Measurements from ENCODE around the gene UBE2G2. TPM values are rescaled to one million over a fixed set of nuclear protein-coding genes. Genes with fewer than 3 reads are reported as not detected.

The UBE2G2 gene
- total and polyA plus RNA-seq, 2 donors (not counting 1 experiment from before 2014, with no cell fraction given): 49.7 to 61.9 TPM

DNA sequence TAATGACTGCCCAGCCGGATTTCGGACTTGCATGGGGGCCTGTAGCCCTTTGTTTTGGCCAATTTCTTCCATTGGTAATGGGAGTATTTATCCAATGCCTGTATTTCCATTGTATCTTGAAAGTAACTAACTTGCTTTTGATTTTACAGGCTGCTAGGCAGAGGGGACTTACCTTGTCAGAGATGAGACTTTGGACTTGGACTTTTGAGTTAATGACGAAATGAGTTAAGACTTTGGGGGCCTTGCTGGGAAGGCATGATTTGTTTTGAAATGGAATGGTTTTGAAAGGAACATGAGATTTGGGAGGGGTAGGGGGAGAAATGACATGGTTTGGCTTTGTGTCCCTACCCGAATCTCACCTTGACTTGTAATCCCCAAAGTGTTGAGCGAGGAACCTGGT, 9.6 kb downstream of the UBE2G2 start:
- H3K9ac ChIP-seq (ENCODE audit: insufficient read depth, low read length): no peak overlapping the region
- TF ChIP-seq CTCF (conservative IDR thresholded peaks at IDR 0.05 in 1 of 2, IDR thresholded peaks at IDR 0.05 in 1 of 2; ENCODE audit: low read depth in 1 of 2, low read length in 2 of 2) (no peak), EZH2 (IDR thresholded peaks at IDR 0.05; ENCODE audit: low read length, missing control alignments) (no peak)
- H3K27ac ChIP-seq (ENCODE audit: insufficient read depth, low read length): no peak overlapping the region
- H3K79me2 ChIP-seq (ENCODE audit: control insufficient read depth, insufficient read depth, low read length): peaks cover 43% of the 10 kb centered on the region
- H3K9me3 ChIP-seq (ENCODE audit: control insufficient read depth, insufficient read depth, low read depth, low read length): no peaks in the 10 kb centered on the region
- H3K4me2 ChIP-seq (ENCODE audit: extremely low read depth, insufficient read depth, low read length): no peak overlapping the region
- no peaks in the 10 kb centered on the region for H3K36me3 ChIP-seq (ENCODE audit: control insufficient read depth, insufficient read depth, low read length)
- no peak for DNase-seq (ENCODE audit: low read depth in 2 of 2)
- H3K4me1 ChIP-seq (ENCODE audit: control insufficient read depth, extremely low read depth, insufficient read depth, low read length): no peaks in the 10 kb centered on the region
- no peak overlapping the region for H2AFZ ChIP-seq (ENCODE audit: low read length)
- no peaks in the 10 kb centered on the region for H4K20me1 ChIP-seq (ENCODE audit: control insufficient read depth, extremely low read depth, insufficient read depth, low read length)
- H3K4me3 ChIP-seq (replicated peaks in 1 of 4; ENCODE audit: control extremely low read depth in 1 of 4, insufficient read depth in 1 of 4, low read depth in 3 of 4, low read length in 4 of 4): no peak overlapping the region
- H3K27me3 ChIP-seq (ENCODE audit: control insufficient read depth, insufficient read depth, low read length): no peaks in the 10 kb centered on the region

GRCh38 chr21:44791246-44791645, 10.4 kb downstream of the UBE2G2 start:
- Histone ChIP-seq H4K20me1 (ENCODE audit: control insufficient read depth, extremely low read depth, insufficient read depth, low read length) (no peaks in the 10 kb centered on the region), H2AFZ (ENCODE audit: low read length) (no peak overlapping the region), H3K79me2 (ENCODE audit: control insufficient read depth, insufficient read depth, low read length) (peaks cover 40% of the 10 kb centered on the region), H3K27ac (ENCODE audit: insufficient read depth, low read length) (no peak overlapping the region), H3K4me1 (ENCODE audit: control insufficient read depth, extremely low read depth, insufficient read depth, low read length) (no peaks in the 10 kb centered on the region), H3K9me3 (ENCODE audit: control insufficient read depth, insufficient read depth, low read depth, low read length) (no peaks in the 10 kb centered on the region), H3K36me3 (ENCODE audit: control insufficient read depth, insufficient read depth, low read length) (no peaks in the 10 kb centered on the region), H3K4me3 (replicated peaks in 1 of 4; ENCODE audit: control extremely low read depth in 1 of 4, insufficient read depth in 1 of 4, low read depth in 3 of 4, low read length in 4 of 4) (no peak overlapping the region), H3K27me3 (ENCODE audit: control insufficient read depth, insufficient read depth, low read length) (no peaks in the 10 kb centered on the region), H3K4me2 (ENCODE audit: extremely low read depth, insufficient read depth, low read length) (no peak overlapping the region), H3K9ac (ENCODE audit: insufficient read depth, low read length) (no peak overlapping the region)
- DNase-seq (ENCODE audit: low read depth in 2 of 2): no peak
- TF ChIP-seq EZH2 (IDR thresholded peaks at IDR 0.05; ENCODE audit: low read length, missing control alignments): no peak
- TF ChIP-seq CTCF (conservative IDR thresholded peaks at IDR 0.05 in 1 of 2, IDR thresholded peaks at IDR 0.05 in 1 of 2; ENCODE audit: low read depth in 1 of 2, low read length in 2 of 2): no peak

DNA sequence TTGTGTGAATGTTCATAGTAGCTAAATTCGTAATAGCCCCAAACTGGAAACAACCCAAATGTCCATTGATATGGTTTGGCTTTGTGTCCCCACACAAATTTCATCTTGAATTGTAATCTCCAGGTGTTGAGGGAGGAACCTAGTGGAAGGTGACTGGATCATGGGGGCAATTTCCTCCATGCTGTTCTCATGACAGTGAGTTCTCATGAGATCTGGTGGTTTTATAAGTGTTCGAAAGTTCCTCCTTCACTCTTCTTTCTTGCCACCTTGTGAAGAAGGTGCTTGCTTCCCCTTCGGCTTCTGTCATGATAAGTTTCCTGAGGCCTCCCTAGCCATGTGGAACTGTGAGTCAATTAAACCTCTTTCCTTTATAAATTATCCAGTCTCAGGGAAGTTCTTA, 11.3 kb downstream of the UBE2G2 start:
- DNase-seq (ENCODE audit: low read depth in 2 of 2): no peak
- H3K79me2 ChIP-seq (ENCODE audit: control insufficient read depth, insufficient read depth, low read length): peaks cover 36% of the 10 kb centered on the region
- TF ChIP-seq CTCF (conservative IDR thresholded peaks at IDR 0.05 in 1 of 2, IDR thresholded peaks at IDR 0.05 in 1 of 2; ENCODE audit: low read depth in 1 of 2, low read length in 2 of 2) (no peak), EZH2 (IDR thresholded peaks at IDR 0.05; ENCODE audit: low read length, missing control alignments) (no peak)
- no peak overlapping the region for H3K4me3 ChIP-seq (replicated peaks in 1 of 4; ENCODE audit: control extremely low read depth in 1 of 4, insufficient read depth in 1 of 4, low read depth in 3 of 4, low read length in 4 of 4)
- H3K27me3 ChIP-seq (ENCODE audit: control insufficient read depth, insufficient read depth, low read length): no peaks in the 10 kb centered on the region
- no peaks in the 10 kb centered on the region for H3K9me3 ChIP-seq (ENCODE audit: control insufficient read depth, insufficient read depth, low read depth, low read length)
- no peak overlapping the region for H3K9ac ChIP-seq (ENCODE audit: insufficient read depth, low read length)
- no peaks in the 10 kb centered on the region for H3K36me3 ChIP-seq (ENCODE audit: control insufficient read depth, insufficient read depth, low read length)
- H2AFZ ChIP-seq (ENCODE audit: low read length): no peak overlapping the region
- no peak overlapping the region for H3K27ac ChIP-seq (ENCODE audit: insufficient read depth, low read length)
- H3K4me1 ChIP-seq (ENCODE audit: control insufficient read depth, extremely low read depth, insufficient read depth, low read length): no peaks in the 10 kb centered on the region
- no peak overlapping the region for H3K4me2 ChIP-seq (ENCODE audit: extremely low read depth, insufficient read depth, low read length)
- no peaks in the 10 kb centered on the region for H4K20me1 ChIP-seq (ENCODE audit: control insufficient read depth, extremely low read depth, insufficient read depth, low read length)

Data from fibroblast of lung (primary cell).